Measurements from ENCODE around the gene NCAPD2.
A peak's percentile ranks its signal among the peaks of the same experiment; 100 is the strongest.

The NCAPD2 gene

GRCh38 chr12:6562881-6563280 is 69.0 kb downstream of the NCAPD2 start:
- no peak for DNase-seq
- Mint-ChIP-seq H3K27ac (no peak overlapping the region), H3K36me3 (peaks cover 53 to 73% of the 10 kb centered on the region in 2 donors), H3K9me3 (no peaks in the 10 kb centered on the region), H3K4me3 (no peak overlapping the region), H3K27me3 (no peaks in the 10 kb centered on the region), H3K4me1 (peaks cover 16 to 33% of the 10 kb centered on the region in 2 donors)
- no peak for ATAC-seq (replicated peaks)

- ATAC-seq (replicated peaks) = no peak
- Mint-ChIP-seq H3K36me3 (peaks cover 57 to 74% of the 10 kb centered on the region in 2 donors), H3K4me1 (peaks cover 19 to 33% of the 10 kb centered on the region in 2 donors), H3K9me3 (no peaks in the 10 kb centered on the region), H3K4me3 (no peak overlapping the region), H3K27me3 (no peaks in the 10 kb centered on the region), H3K27ac (no peak overlapping the region)
- no peak for DNase-seq
These were observed 69.6 kb downstream of the NCAPD2 start for GRCh38 chr12:6563448-6564050.

GRCh38 chr12:6567112-6567670 is 73.3 kb downstream of the NCAPD2 start:
- peaks cover 36 to 59% of the 10 kb centered on the region in 2 donors for H3K4me1 Mint-ChIP-seq
- H3K27me3 Mint-ChIP-seq = no peaks in the 10 kb centered on the region
- DNase-seq (no peak), ATAC-seq (replicated peaks) (peak; percentile 0 to 6)
- H3K4me3 Mint-ChIP-seq = peak overlapping the region; percentile 97
- H3K27ac Mint-ChIP-seq = peak overlapping the region; percentile 98
- H3K36me3 Mint-ChIP-seq = peaks cover 48 to 65% of the 10 kb centered on the region in 2 donors
- no peaks in the 10 kb centered on the region for H3K9me3 Mint-ChIP-seq

- DNase-seq = no peak
- H3K9me3 Mint-ChIP-seq = no peaks in the 10 kb centered on the region
- H3K27ac Mint-ChIP-seq = peak overlapping the region; percentile 71
- H3K27me3 Mint-ChIP-seq = no peaks in the 10 kb centered on the region
- ATAC-seq (replicated peaks) = no peak
- H3K4me1 Mint-ChIP-seq = peaks cover 31 to 47% of the 10 kb centered on the region in 2 donors
- H3K36me3 Mint-ChIP-seq = peaks cover 41 to 62% of the 10 kb centered on the region in 2 donors
- peak overlapping the region; percentile 62 to 97 for H3K4me3 Mint-ChIP-seq
These were observed 75.4 kb downstream of the NCAPD2 start for GRCh38 chr12:6569312-6569711.

GRCh38 chr12:6569786-6570185 is 75.9 kb downstream of the NCAPD2 start:
- Mint-ChIP-seq H3K4me3 (peak overlapping the region; percentile 26 to 62), H3K4me1 (peaks cover 31 to 47% of the 10 kb centered on the region in 2 donors), H3K36me3 (peaks cover 41 to 61% of the 10 kb centered on the region in 2 donors), H3K27me3 (no peaks in the 10 kb centered on the region), H3K9me3 (no peaks in the 10 kb centered on the region), H3K27ac (peak overlapping the region; percentile 71)
- no peak for DNase-seq
- ATAC-seq (replicated peaks) = no peak

- H3K27me3 Mint-ChIP-seq = no peaks in the 10 kb centered on the region
- H3K9me3 Mint-ChIP-seq = no peaks in the 10 kb centered on the region
- H3K4me1 Mint-ChIP-seq = peaks cover 31 to 47% of the 10 kb centered on the region in 2 donors
- peak overlapping the region; percentile 71 for H3K27ac Mint-ChIP-seq
- H3K36me3 Mint-ChIP-seq = peaks cover 42 to 61% of the 10 kb centered on the region in 2 donors
- ATAC-seq (replicated peaks) (peak in 1 of 2 donors; percentile 31), DNase-seq (peak; percentile 28)
- peak overlapping the region; percentile 26 to 60 for H3K4me3 Mint-ChIP-seq
These were observed 76.5 kb downstream of the NCAPD2 start for GRCh38 chr12:6570264-6570887.

GRCh38 chr12:6573001-6573400 is 79.1 kb downstream of the NCAPD2 start:
- H3K4me1 Mint-ChIP-seq = peaks cover 22 to 32% of the 10 kb centered on the region in 2 donors
- DNase-seq (no peak), ATAC-seq (replicated peaks) (no peak)
- no peak overlapping the region for H3K4me3 Mint-ChIP-seq
- H3K27me3 Mint-ChIP-seq = no peaks in the 10 kb centered on the region
- H3K9me3 Mint-ChIP-seq = no peaks in the 10 kb centered on the region
- no peak overlapping the region for H3K27ac Mint-ChIP-seq
- H3K36me3 Mint-ChIP-seq = peaks cover 45 to 61% of the 10 kb centered on the region in 2 donors

- no peak for DNase-seq
- H3K36me3 Mint-ChIP-seq = peaks cover 52 to 66% of the 10 kb centered on the region in 2 donors
- H3K27me3 Mint-ChIP-seq = no peaks in the 10 kb centered on the region
- no peak overlapping the region for H3K4me3 Mint-ChIP-seq
- no peak for ATAC-seq (replicated peaks)
- peaks cover 14 to 24% of the 10 kb centered on the region in 2 donors for H3K4me1 Mint-ChIP-seq
- peak overlapping the region; percentile 25 for H3K27ac Mint-ChIP-seq
- no peaks in the 10 kb centered on the region for H3K9me3 Mint-ChIP-seq
These were observed 80.8 kb downstream of the NCAPD2 start for GRCh38 chr12:6574576-6575295.

- H3K4me1 Mint-ChIP-seq = peaks cover 8 to 15% of the 10 kb centered on the region in 2 donors
- ATAC-seq (replicated peaks) (no peak), DNase-seq (no peak)
- peaks cover 46 to 60% of the 10 kb centered on the region in 2 donors for H3K36me3 Mint-ChIP-seq
- H3K4me3 Mint-ChIP-seq = no peak overlapping the region
- no peaks in the 10 kb centered on the region for H3K27me3 Mint-ChIP-seq
- no peaks in the 10 kb centered on the region for H3K9me3 Mint-ChIP-seq
- H3K27ac Mint-ChIP-seq = peak overlapping the region; percentile 56
These were observed 81.7 kb downstream of the NCAPD2 start for GRCh38 chr12:6575648-6576047.

All from stimulated activated naive B cell treated with anti-CD40 and anti-IgM and Interleukin-4, amounts not matched to agents 10 μg/mL and 1 μg/mL and 100 μg/mL, for 72 hours (primary cell).